H9 (cell line): ENCODE data around the gene NAXD. TPM values are rescaled to one million over a fixed set of nuclear protein-coding genes. Genes with fewer than 3 reads are reported as not detected.

Experiments used
- DNase-seq: peaks from one replicate; pipeline ENCODE4 v3.0.0-alpha.2; 2017
- H2AFZ ChIP-seq: one replicate; pipeline ENCODE4 v1.6.1; 2013; ENCODE audit warnings: mild to moderate bottlenecking, low read length, control low read depth, moderate library complexity
- H2AK5ac ChIP-seq: 2 replicates; pipeline ENCODE4 v1.6.1; 2013; ENCODE audit warnings: low read length, control low read depth, mixed read lengths; ENCODE audit not compliant: insufficient read length
- H2BK120ac ChIP-seq: one replicate; pipeline ENCODE4 v1.6.1; 2013; ENCODE audit warnings: low read depth, mild to moderate bottlenecking, low read length, control low read depth, inconsistent platforms; ENCODE audit not compliant: poor library complexity, severe bottlenecking
- H2BK12ac ChIP-seq: 2 replicates; pipeline ENCODE4 v1.6.1; 2013; ENCODE audit warnings: low read length, control low read depth, mixed read lengths, low read depth; ENCODE audit not compliant: insufficient read length
- H2BK15ac ChIP-seq: 2 replicates; pipeline ENCODE4 v1.6.1; 2013; ENCODE audit warnings: low read depth, low read length, control low read depth
- H2BK20ac ChIP-seq: one replicate; pipeline ENCODE4 v1.6.1; 2013; ENCODE audit warnings: low read depth, mild to moderate bottlenecking, low read length, control low read depth, inconsistent platforms; ENCODE audit not compliant: poor library complexity, severe bottlenecking
- H2BK5ac ChIP-seq: 2 replicates; pipeline ENCODE4 v1.6.1; 2013; ENCODE audit warnings: low read length, control low read depth, mixed read lengths; ENCODE audit not compliant: insufficient read length
- H3K14ac ChIP-seq: 2 replicates; pipeline ENCODE4 v1.6.1; 2013; ENCODE audit warnings: low read length, control low read depth; ENCODE audit not compliant: insufficient read depth
- H3K18ac ChIP-seq: 2 replicates; pipeline ENCODE4 v1.6.1; 2013; ENCODE audit warnings: low read depth, mild to moderate bottlenecking, mixed read lengths, low read length, control low read depth; ENCODE audit not compliant: insufficient read length
- H3K23ac ChIP-seq: 2 replicates; pipeline ENCODE4 v1.6.1; 2013; ENCODE audit warnings: low read length, control low read depth, mixed read lengths, low read depth; ENCODE audit not compliant: insufficient read length
- H3K23me2 ChIP-seq: 2 replicates; pipeline ENCODE4 v1.6.1; 2013; ENCODE audit warnings: low read depth, mild to moderate bottlenecking, mixed read lengths, low read length, control low read depth; ENCODE audit not compliant: insufficient read length, poor library complexity, severe bottlenecking
- H3K27ac ChIP-seq: 2 replicates; pipeline ENCODE4 v1.5.1; 2013; ENCODE audit warnings: low read length, control low read depth, mixed read lengths, low read depth; ENCODE audit not compliant: insufficient read length
- H3K27me3 ChIP-seq: 2 replicates; pipeline ENCODE4 v1.6.1; 2013; ENCODE audit warnings: low read length, control low read depth, inconsistent platforms; ENCODE audit not compliant: insufficient read depth
- H3K4ac ChIP-seq: 2 replicates; pipeline ENCODE4 v1.6.1; 2013; ENCODE audit warnings: low read depth, mild to moderate bottlenecking, control low read depth, inconsistent platforms, low read length, moderate library complexity
- H3K4me1 ChIP-seq: 2 replicates; pipeline ENCODE4 v1.6.1; 2013; ENCODE audit warnings: low read length, control low read depth, inconsistent platforms; ENCODE audit not compliant: insufficient read depth
- H3K4me2 ChIP-seq: 2 replicates; pipeline ENCODE4 v1.6.1; 2013; ENCODE audit warnings: low read length, control low read depth, mixed read lengths; ENCODE audit not compliant: insufficient read length, insufficient read depth
- H3K56ac ChIP-seq: 2 replicates; pipeline ENCODE4 v1.6.1; 2013; ENCODE audit warnings: low read depth, mild to moderate bottlenecking, mixed read lengths, low read length, control low read depth; ENCODE audit not compliant: insufficient read length
- H3K79me1 ChIP-seq: 2 replicates; pipeline ENCODE4 v1.6.1; 2013; ENCODE audit warnings: low read depth, mild to moderate bottlenecking, moderate library complexity, low read length, control low read depth, inconsistent platforms; ENCODE audit not compliant: insufficient read depth, poor library complexity, severe bottlenecking
- H3K79me2 ChIP-seq: 2 replicates; pipeline ENCODE4 v1.6.1; 2013; ENCODE audit warnings: low read length, control low read depth, inconsistent platforms; ENCODE audit not compliant: insufficient read depth
- H3K9ac ChIP-seq: 2 replicates; pipeline ENCODE4 v1.6.1; 2013; ENCODE audit warnings: low read length, control low read depth, mixed read lengths; ENCODE audit not compliant: insufficient read length; ENCODE audit errors: extremely low read depth
- H3K9me3 ChIP-seq: one replicate; pipeline ENCODE4 v1.6.1; 2013; ENCODE audit warnings: low read depth, low read length, inconsistent platforms; ENCODE audit not compliant: control insufficient read depth
- H3T11ph ChIP-seq: one replicate; pipeline ENCODE4 v1.6.1; 2013; ENCODE audit warnings: mild to moderate bottlenecking, low read length, control low read depth, inconsistent platforms
- H4K20me1 ChIP-seq: one replicate; pipeline ENCODE4 v1.6.1; 2013; ENCODE audit not compliant: control insufficient read depth, insufficient read length, insufficient read depth
- H4K5ac ChIP-seq: 2 replicates; pipeline ENCODE4 v1.6.1; 2013; ENCODE audit warnings: low read depth, mild to moderate bottlenecking, mixed read lengths, low read length, control low read depth; ENCODE audit not compliant: insufficient read length
- H4K8ac ChIP-seq: replicated peaks from 2 replicates; pipeline ENCODE4 v1.6.1; 2013; ENCODE audit warnings: low read length, control low read depth, mixed read lengths, low read depth; ENCODE audit not compliant: insufficient read length
- H4K91ac ChIP-seq: 2 replicates; pipeline ENCODE4 v1.6.1; 2013; ENCODE audit warnings: low read depth, mild to moderate bottlenecking, moderate library complexity, mixed read lengths, low read length, control low read depth; ENCODE audit not compliant: insufficient read length
- H3K27ac Mint-ChIP-seq, 3 experiments: 2 replicates in 2 of 3; 3 replicates in 1 of 3; pipeline ENCODE4 v1.8.0; 2020 to 2021; ENCODE audit warnings: mixed read lengths in 3 of 3, mild to moderate bottlenecking in 1 of 3, moderate library complexity in 1 of 3
- H3K27me3 Mint-ChIP-seq: 2 replicates; pipeline ENCODE4 v1.8.0; 2021; ENCODE audit warnings: low read depth, mild to moderate bottlenecking, moderate library complexity, mixed read lengths
- H3K36me3 Mint-ChIP-seq, 3 experiments: 2 replicates in 2 of 3; 3 replicates in 1 of 3; pipeline ENCODE4 v1.8.0; 2020 to 2021; ENCODE audit warnings: low read depth in 3 of 3, mixed read lengths in 3 of 3; ENCODE audit not compliant: insufficient read depth in 1 of 3
- H3K4me1 Mint-ChIP-seq, 2 experiments: 2 replicates each; pipeline ENCODE4 v1.8.0; 2020; ENCODE audit warnings: mixed read lengths in 2 of 2
- H3K4me3 Mint-ChIP-seq, 2 experiments: 2 replicates in 1 of 2; 3 replicates in 1 of 2; pipeline ENCODE4 v1.8.0; 2020 to 2021; ENCODE audit warnings: mild to moderate bottlenecking in 2 of 2, mixed read lengths in 2 of 2, moderate library complexity in 1 of 2
- H3K9me3 Mint-ChIP-seq, 2 experiments: 2 replicates in 1 of 2; 3 replicates in 1 of 2; pipeline ENCODE4 v1.8.0; 2020; ENCODE audit warnings: mild to moderate bottlenecking in 2 of 2, mixed read lengths in 2 of 2, moderate library complexity in 1 of 2
- CTCF ChIP-seq: fragments of 200-600 bp; sonication (generic); conservative IDR thresholded peaks from 3 replicates; pipeline ENCODE4 v1.8.0; 2021; ENCODE audit warnings: antibody characterized with exemption, mild to moderate bottlenecking
- WGBS: extraction: QIAGEN DNeasy Blood & Tissue Kit; methylation state at CpG from one replicate; pipeline ENCODE4 v1.1.7; 2013; ENCODE audit warnings: missing lambda C conversion rate, low lambda C conversion rate, mixed read lengths; ENCODE audit not compliant: insufficient read length; ENCODE audit errors: extremely low coverage; 5-methylcytosine and 5-hydroxymethylcytosine counted together
- total RNA-seq: library from RNA; stranded (reverse); gene quantifications from 2 replicates; pipeline ENCODE4 v1.2.1, GENCODE V29; 2021

Gene NAXD
- total RNA-seq, 1 experiment from 2014 or later, result 25.5 TPM

- Histone ChIP-seq H3K4me2 (no peak overlapping the region), H3K18ac (no peak overlapping the region), H4K8ac (no peak overlapping the region), H3K9me3 (peaks cover 10% of the 10 kb centered on the region), H3K79me1 (no peaks in the 10 kb centered on the region), H3K27me3 (no peaks in the 10 kb centered on the region), H3K14ac (no peak overlapping the region), H3K27ac (no peak overlapping the region), H3K23ac (no peak overlapping the region), H2BK12ac (no peak overlapping the region), H4K20me1 (no peaks in the 10 kb centered on the region), H3K23me2 (no peaks in the 10 kb centered on the region), H3T11ph (no peak overlapping the region), H3K9ac (no peak overlapping the region), H2AK5ac (no peak overlapping the region), H3K4ac (no peak overlapping the region), H2AFZ (no peak overlapping the region), H4K91ac (no peak overlapping the region), H3K79me2 (no peaks in the 10 kb centered on the region), H2BK5ac (no peak overlapping the region), H2BK120ac (no peak overlapping the region), H3K56ac (no peak overlapping the region), H3K4me1 (no peaks in the 10 kb centered on the region), H4K5ac (no peak overlapping the region), H2BK20ac (no peak overlapping the region), H2BK15ac (no peak overlapping the region)
- no peak for TF ChIP-seq CTCF
- no peak for DNase-seq
- H3K27ac Mint-ChIP-seq, result no peak overlapping the region
- peaks cover 3% of the 10 kb centered on the region in 2 experiments; a peak in 2 of 4 replicates for H3K4me1 Mint-ChIP-seq
- no peak overlapping the region; a peak in 1 of 5 replicates for H3K4me3 Mint-ChIP-seq
- peaks cover 37 to 39% of the 10 kb centered on the region in 2 experiments for H3K9me3 Mint-ChIP-seq
- no peaks in the 10 kb centered on the region for H3K27me3 Mint-ChIP-seq
- H3K36me3 Mint-ChIP-seq, result peaks cover 72 to 91% (median 86%) of the 10 kb centered on the region in 3 experiments
- WGBS, result no CpG with 5 or more reads among the region's 16 CpGs
Measured at GRCh38 chr13:110662777-110663443, 47.6 kb downstream of the NAXD start.
